SW480 (cell line): ENCODE results near the gene IFI27L1.

Experiments used
- DNase-seq: peaks from one replicate; pipeline ENCODE4 v3.0.0-alpha.2; 2016; ENCODE audit warnings: low spot score

Gene IFI27L1

GRCh38 chr14:94113908-94114588 is 32.9 kb downstream of the IFI27L1 start:
- DNase-seq = peak; percentile 32

GRCh38 chr14:94114589-94115057 is 33.5 kb downstream of the IFI27L1 start:
- DNase-seq = no peak

GRCh38 chr14:94115058-94115591 is 34.0 kb downstream of the IFI27L1 start:
- peak; percentile 86 for DNase-seq

GRCh38 chr14:94115631-94116030 is 34.5 kb downstream of the IFI27L1 start:
- DNase-seq = no peak

GRCh38 chr14:94116701-94117100 is 35.6 kb downstream of the IFI27L1 start:
- no peak for DNase-seq

GRCh38 chr14:94117856-94118255 is 36.7 kb downstream of the IFI27L1 start:
- no peak for DNase-seq

GRCh38 chr14:94119071-94119470 is 38.0 kb downstream of the IFI27L1 start:
- DNase-seq = no peak

GRCh38 chr14:94120667-94121340 is 39.7 kb downstream of the IFI27L1 start:
- no peak for DNase-seq

GRCh38 chr14:94121485-94121884 is 40.4 kb downstream of the IFI27L1 start:
- no peak for DNase-seq

GRCh38 chr14:94122438-94122837 is 41.3 kb downstream of the IFI27L1 start:
- DNase-seq = no peak

GRCh38 chr14:94123296-94123695 is 42.2 kb downstream of the IFI27L1 start:
- no peak for DNase-seq

GRCh38 chr14:94123868-94124267 is 42.8 kb downstream of the IFI27L1 start:
- peak; percentile 43 for DNase-seq

- no peak for DNase-seq
These were observed 43.7 kb downstream of the IFI27L1 start for GRCh38 chr14:94124582-94125377.

- no peak for DNase-seq
These were observed 44.7 kb downstream of the IFI27L1 start for GRCh38 chr14:94125659-94126418.

GRCh38 chr14:94126419-94126677 is 45.2 kb downstream of the IFI27L1 start:
- no peak for DNase-seq

- DNase-seq = no peak
These were observed 45.7 kb downstream of the IFI27L1 start for GRCh38 chr14:94126800-94127199.

GRCh38 chr14:94127330-94127729 is 46.2 kb downstream of the IFI27L1 start:
- no peak for DNase-seq

- DNase-seq = no peak
These were observed 47.2 kb downstream of the IFI27L1 start for GRCh38 chr14:94128216-94128839.

GRCh38 chr14:94129111-94129757 is 48.1 kb downstream of the IFI27L1 start, which contains the start of gene IFI27L2:
IFI27L2 (minus strand) TSS chr14:94129604; CDS start chr14:94129564, 40 bp downstream.
- DNase-seq = peak; percentile 88

- DNase-seq = peak; percentile 76
These were observed 48.8 kb downstream of the IFI27L1 start for GRCh38 chr14:94129758-94130414.
